GM12878 (cell line): ENCODE data around the gene HSBP1L1. TPM values are rescaled to one million over a fixed set of nuclear protein-coding genes. Genes with fewer than 3 reads are reported as not detected.
A peak's percentile ranks its signal among the peaks of the same experiment; 100 is the strongest.

Source experiments
- ASH2L ChIP-seq: fragments of 300-600, 200-600 bp; sonication (generic); IDR thresholded peaks from 2 replicates; pipeline ENCODE4 v1.6.1; 2017; ENCODE audit warnings: low read depth, mild to moderate bottlenecking, borderline replicate concordance
- BCL3 ChIP-seq: IDR thresholded peaks from 2 replicates; pipeline ENCODE4 v1.6.1; 2011; ENCODE audit warnings: borderline replicate concordance, low read depth, mild to moderate bottlenecking, moderate library complexity, low read length; ENCODE audit not compliant: insufficient read depth, poor library complexity, severe bottlenecking
- CBFB ChIP-seq: IDR thresholded peaks from 2 replicates; pipeline ENCODE4 v1.6.1; 2016; ENCODE audit warnings: antibody characterized with exemption, low read depth
- CBX3 ChIP-seq: fragments of 200-600 bp; sonication (generic); IDR thresholded peaks from 2 replicates; pipeline ENCODE4 v1.6.1; 2016; ENCODE audit warnings: low read depth, borderline replicate concordance
- CEBPB ChIP-seq, 2 experiments: fragments of 150-350 bp in 1 of 2; IDR thresholded peaks; 2 replicates each; pipeline ENCODE4 v1.6.1; 2012 to 2014; ENCODE audit warnings: low read depth in 2 of 2, low read length in 2 of 2, borderline replicate concordance in 1 of 2, inconsistent platforms in 1 of 2
- CHD2 ChIP-seq: IDR thresholded peaks from 2 replicates; pipeline ENCODE4 v1.6.1; 2011; ENCODE audit warnings: low read depth, low read length, improper control_type of control experiment, borderline replicate concordance
- GABPA ChIP-seq: IDR thresholded peaks from 2 replicates; pipeline ENCODE4 v1.6.1; 2014; ENCODE audit warnings: antibody characterized with exemption, low read depth, mild to moderate bottlenecking, inconsistent platforms
- JUNB ChIP-seq: IDR thresholded peaks from 2 replicates; pipeline ENCODE4 v1.6.1; 2016; ENCODE audit warnings: antibody characterized with exemption, mild to moderate bottlenecking
- MEF2A ChIP-seq: IDR thresholded peaks from 2 replicates; pipeline ENCODE4 v1.6.1; 2011; ENCODE audit warnings: low read depth, mild to moderate bottlenecking, low read length, moderate library complexity; ENCODE audit not compliant: insufficient read depth
- MEF2B ChIP-seq: fragments of 450-650 bp; IDR thresholded peaks from 2 replicates; pipeline ENCODE4 v1.6.1; 2018; ENCODE audit warnings: mild to moderate bottlenecking, moderate library complexity; ENCODE audit not compliant: partially characterized antibody, poor library complexity, severe bottlenecking
- MTA3 ChIP-seq: IDR thresholded peaks from 2 replicates; pipeline ENCODE4 v1.6.1; 2012; ENCODE audit warnings: low read length, inconsistent platforms, borderline replicate concordance
- NR2C1 ChIP-seq: fragments of 450-650 bp; IDR thresholded peaks from 2 replicates; pipeline ENCODE4 v1.6.1; 2017; ENCODE audit warnings: antibody characterized with exemption, mild to moderate bottlenecking, moderate library complexity
- NR2C2 ChIP-seq: IDR thresholded peaks from 2 replicates; pipeline ENCODE4 v1.6.1; 2011; ENCODE audit warnings: borderline replicate concordance, low read depth; ENCODE audit not compliant: control insufficient read depth, insufficient read length
- PKNOX1 ChIP-seq: fragments of 450-650 bp; IDR thresholded peaks from 2 replicates; pipeline ENCODE4 v1.6.1; 2016; ENCODE audit warnings: mild to moderate bottlenecking
- RFX5 ChIP-seq: IDR thresholded peaks from 2 replicates; pipeline ENCODE4 v1.6.1; 2011; ENCODE audit warnings: low read depth, low read length, improper control_type of control experiment
- SKIL ChIP-seq: fragments of 450-650 bp; IDR thresholded peaks from 2 replicates; pipeline ENCODE4 v1.6.1; 2017; ENCODE audit warnings: mild to moderate bottlenecking, low read depth, inconsistent platforms; ENCODE audit not compliant: poor library complexity, severe bottlenecking
- SPI1 ChIP-seq: IDR thresholded peaks from 2 replicates; pipeline ENCODE4 v1.6.1; 2011; ENCODE audit warnings: low read depth, mild to moderate bottlenecking, low read length, moderate library complexity, borderline replicate concordance; ENCODE audit not compliant: insufficient read depth
- ZBED1 ChIP-seq: IDR thresholded peaks from 2 replicates; pipeline ENCODE4 v1.6.1; 2016; ENCODE audit warnings: borderline replicate concordance
- ZNF274 ChIP-seq: IDR thresholded peaks from one replicate; pipeline ENCODE4 v1.8.0; 2011; ENCODE audit not compliant: insufficient read length, insufficient read depth
- polyA plus RNA-seq, 11 experiments: library from polyadenylated mRNA; depleted of rRNA in 4 of 11; unstranded in 6 of 11; stranded (reverse) in 5 of 11; fragments of >200 nt; fragmentation: Nextera tagmentation in 4 of 11; fragmentation: Illumina TruSeq in 1 of 11; extraction: Ambion mirVana in 4 of 11; extraction: Trizol in 1 of 11; gene quantifications; 1 replicate in 1 of 11; 2 replicates in 10 of 11; pipeline versions ENCODE4 v1.2.1 to v1.2.3, GENCODE V29; 2011 to 2016; ENCODE audit warnings: inconsistent platforms in 2 of 11, missing spikeins in 2 of 11, low read depth in 1 of 11
- total RNA-seq, 4 experiments: library from RNA; depleted of rRNA in 3 of 4; stranded (reverse); fragments of >200 nt in 3 of 4; fragmentation: Illumina TruSeq in 1 of 4; extraction: Trizol in 1 of 4; gene quantifications; 2 replicates each; pipeline versions ENCODE4 v1.2.1 to v1.2.3, GENCODE V29; 2013 to 2021
- TF ChIP-seq, protein P1 (sequence below): IDR thresholded peaks from 2 replicates; pipeline ENCODE4 v1.6.1; 2012; ENCODE audit warnings: mild to moderate bottlenecking, low read depth, low read length

HSBP1L1 gene
- total and polyA plus RNA-seq, 10 of the 15 experiments (the other 5 are each of a cell fraction or from before 2014, with no cell fraction given): 0.97 to 14.0 (median 6.9) TPM; not detected in 1

DNA sequence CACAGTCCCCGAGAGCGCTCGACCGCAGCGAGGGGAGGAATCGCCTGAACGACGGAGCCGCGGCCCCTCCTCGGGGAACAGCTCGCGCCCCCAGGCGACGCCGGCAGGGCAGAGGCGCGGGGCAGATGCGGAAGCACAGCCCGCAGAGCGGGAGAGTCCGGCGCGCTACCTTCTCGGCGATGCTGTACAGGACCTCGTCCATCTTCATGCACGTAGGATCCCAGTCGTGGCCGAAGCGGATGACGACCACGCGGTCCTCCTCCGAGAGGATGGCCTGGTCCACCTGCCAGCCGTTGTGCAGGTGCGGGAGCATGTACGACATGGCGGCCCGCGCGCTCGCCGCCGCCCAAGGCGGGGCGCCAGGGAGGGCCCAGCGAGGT, 23.6 kb downstream of the HSBP1L1 start (continued):
- TF ChIP-seq PKNOX1 (no peak), SKIL (no peak), CBFB (no peak), RFX5 (no peak), ZNF274 (no peak), CBX3 (no peak), MTA3 (no peak), MEF2B (peak; percentile 38), NR2C1 (no peak), ZBED1 (no peak), NR2C2 (no peak), GABPA (no peak), ASH2L (no peak; the same call in 1 of the 2 replicates), CHD2 (peak; percentile 23; the same call in 1 of the 2 replicates), JUNB (no peak), SPI1 (peak; percentile 5; the same call in 1 of the 2 replicates), CEBPB (IDR thresholded peaks at IDR 0.05; ENCODE audit: borderline replicate concordance in 1 of 2, low read depth in 2 of 2, low read length in 2 of 2) (no peak), BCL3 (no peak), MEF2A (no peak)
- TF ChIP-seq, protein P1, sequence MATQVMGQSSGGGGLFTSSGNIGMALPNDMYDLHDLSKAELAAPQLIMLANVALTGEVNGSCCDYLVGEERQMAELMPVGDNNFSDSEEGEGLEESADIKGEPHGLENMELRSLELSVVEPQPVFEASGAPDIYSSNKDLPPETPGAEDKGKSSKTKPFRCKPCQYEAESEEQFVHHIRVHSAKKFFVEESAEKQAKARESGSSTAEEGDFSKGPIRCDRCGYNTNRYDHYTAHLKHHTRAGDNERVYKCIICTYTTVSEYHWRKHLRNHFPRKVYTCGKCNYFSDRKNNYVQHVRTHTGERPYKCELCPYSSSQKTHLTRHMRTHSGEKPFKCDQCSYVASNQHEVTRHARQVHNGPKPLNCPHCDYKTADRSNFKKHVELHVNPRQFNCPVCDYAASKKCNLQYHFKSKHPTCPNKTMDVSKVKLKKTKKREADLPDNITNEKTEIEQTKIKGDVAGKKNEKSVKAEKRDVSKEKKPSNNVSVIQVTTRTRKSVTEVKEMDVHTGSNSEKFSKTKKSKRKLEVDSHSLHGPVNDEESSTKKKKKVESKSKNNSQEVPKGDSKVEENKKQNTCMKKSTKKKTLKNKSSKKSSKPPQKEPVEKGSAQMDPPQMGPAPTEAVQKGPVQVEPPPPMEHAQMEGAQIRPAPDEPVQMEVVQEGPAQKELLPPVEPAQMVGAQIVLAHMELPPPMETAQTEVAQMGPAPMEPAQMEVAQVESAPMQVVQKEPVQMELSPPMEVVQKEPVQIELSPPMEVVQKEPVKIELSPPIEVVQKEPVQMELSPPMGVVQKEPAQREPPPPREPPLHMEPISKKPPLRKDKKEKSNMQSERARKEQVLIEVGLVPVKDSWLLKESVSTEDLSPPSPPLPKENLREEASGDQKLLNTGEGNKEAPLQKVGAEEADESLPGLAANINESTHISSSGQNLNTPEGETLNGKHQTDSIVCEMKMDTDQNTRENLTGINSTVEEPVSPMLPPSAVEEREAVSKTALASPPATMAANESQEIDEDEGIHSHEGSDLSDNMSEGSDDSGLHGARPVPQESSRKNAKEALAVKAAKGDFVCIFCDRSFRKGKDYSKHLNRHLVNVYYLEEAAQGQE: no peak
